GM12878 (cell line): ENCODE measurements around the gene DGKB. TPM values are rescaled to one million over a fixed set of nuclear protein-coding genes. Genes with fewer than 3 reads are reported as not detected.

Source experiments
- ATAC-seq: fragments of 200-7000 bp; cut with Tn5 transposase; 3 replicates; pipeline ENCODE4 v1.9.1; 2020; ENCODE audit warnings: mild to moderate bottlenecking, moderate library complexity
- BruUV-seq: library from RNA; stranded (reverse); fragments of 400-500 nt; replicated peaks from 2 replicates; lab custom pipeline; 2021; lab: Mats Ljungman, UMichigan
- CTCF ChIA-PET: fragments of 300-600 bp; sonication (Branson Sonifier 250); formaldehyde crosslinking; extraction: SDS; loops from one replicate; lab custom pipeline; 2021; ENCODE audit warnings: inconsistent platforms; lab: Yijun Ruan, JAX
- POLR2A ChIA-PET: fragments of 350-600 bp; formaldehyde crosslinking; extraction: SDS; loops from one replicate; lab custom pipeline; 2021; ENCODE audit warnings: inconsistent platforms; lab: Charles Lee
- RAD21 ChIA-PET: fragments of 300-600 bp; sonication (Branson Sonifier 250); formaldehyde crosslinking; loops from one replicate; lab custom pipeline; 2023; ENCODE audit warnings: antibody characterized with exemption; ENCODE audit not compliant: unreplicated experiment; lab: Charles Lee
- SMC1A ChIA-PET: fragments of 300-600 bp; sonication (Branson Sonifier 250); formaldehyde crosslinking; loops from one replicate; lab custom pipeline; 2023; ENCODE audit not compliant: unreplicated experiment, uncharacterized antibody; lab: Charles Lee
- DNase-seq: peaks from one replicate; pipeline ENCODE4 v3.0.0-alpha.2; 2011; ENCODE audit warnings: low read depth, low spot score
- FAIRE-seq: peaks from 3 replicates; lab custom pipeline; 2011; peaks lifted over from hg19 to GRCh38; lab: Jason Lieb, UNC
- H2AFZ ChIP-seq: 2 replicates; pipeline ENCODE4 v1.6.0; 2011; ENCODE audit warnings: low read depth, low read length, control low read depth; ENCODE audit not compliant: control insufficient read depth
- H3K27ac ChIP-seq: 2 replicates; pipeline ENCODE4 v1.5.1; 2011; ENCODE audit warnings: control low read depth; ENCODE audit not compliant: control insufficient read depth, insufficient read depth
- H3K27me3 ChIP-seq, 2 experiments: replicated peaks in 1 of 2; 2 replicates each; pipeline versions ENCODE4 v1.6.0 to v1.6.1; 2011; ENCODE audit warnings: low read length in 1 of 2; ENCODE audit not compliant: control insufficient read depth in 2 of 2, insufficient read depth in 2 of 2
- H3K36me3 ChIP-seq, 2 experiments: 2 replicates each; pipeline ENCODE4 v1.5.1; 2011; ENCODE audit warnings: low read length in 1 of 2; ENCODE audit not compliant: control insufficient read depth in 2 of 2, insufficient read depth in 2 of 2
- H3K4me1 ChIP-seq: 2 replicates; pipeline ENCODE4 v1.6.1; 2011; ENCODE audit warnings: mild to moderate bottlenecking, low read length, moderate library complexity, mixed read lengths; ENCODE audit not compliant: control insufficient read depth, insufficient read depth
- H3K4me2 ChIP-seq: 2 replicates; pipeline ENCODE4 v1.6.0; 2011; ENCODE audit warnings: control low read depth; ENCODE audit not compliant: control insufficient read depth, insufficient read depth
- H3K4me3 ChIP-seq: fragments of 200-600 bp; sonication (generic); 2 replicates; pipeline ENCODE4 v1.5.1; 2016
- H3K79me2 ChIP-seq: 2 replicates; pipeline ENCODE4 v1.6.0; 2011; ENCODE audit warnings: low read length; ENCODE audit not compliant: control insufficient read depth, insufficient read depth
- H3K9ac ChIP-seq: 2 replicates; pipeline ENCODE4 v1.8.0; 2011; ENCODE audit warnings: low read length, control low read depth, mixed read lengths; ENCODE audit not compliant: control insufficient read depth, insufficient read depth
- H3K9me3 ChIP-seq: replicated peaks from 3 replicates; pipeline ENCODE4 v1.5.1; 2011; ENCODE audit warnings: mild to moderate bottlenecking, low read length; ENCODE audit not compliant: control insufficient read depth, insufficient read depth
- H4K20me1 ChIP-seq: 2 replicates; pipeline ENCODE4 v1.6.0; 2011; ENCODE audit not compliant: control insufficient read depth, insufficient read depth
- CHD2 ChIP-seq: IDR thresholded peaks from 2 replicates; pipeline ENCODE4 v1.6.1; 2011; ENCODE audit warnings: low read depth, low read length, improper control_type of control experiment, borderline replicate concordance
- JUND ChIP-seq: IDR thresholded peaks from 2 replicates; pipeline ENCODE4 v1.6.1; 2012; ENCODE audit warnings: low read depth, mild to moderate bottlenecking, low read length, improper control_type of control experiment, moderate library complexity
- NR2F1 ChIP-seq: fragments of 450-650 bp; conservative IDR thresholded peaks from 2 replicates; pipeline ENCODE4 v1.6.1; 2017; ENCODE audit warnings: mild to moderate bottlenecking
- WRNIP1 ChIP-seq: IDR thresholded peaks from 2 replicates; pipeline ENCODE4 v1.6.1; 2011; ENCODE audit warnings: low read depth, low read length, improper control_type of control experiment, borderline replicate concordance
- WGBS: methylation state at CpG from one replicate; pipeline ENCODE4 v1.1.6; 2016; ENCODE audit warnings: low lambda C conversion rate; ENCODE audit not compliant: insufficient replicate concordance, insufficient coverage; ENCODE audit errors: missing lambda C conversion rate; 5-methylcytosine and 5-hydroxymethylcytosine counted together
- in situ Hi-C: fragments of 300-500 bp; cut with MboI; formaldehyde crosslinking; loops from 9 replicates; pipeline ENCODE4 v1.14.3; 2018; ENCODE audit warnings: mixed read lengths
- intact Hi-C: fragments of 100-400 bp; cut with micrococcal nuclease; formaldehyde crosslinking; loops from one replicate; pipeline ENCODE4 v1.14.2; 2022; ENCODE audit not compliant: unreplicated experiment
- polyA plus RNA-seq, 11 experiments: library from polyadenylated mRNA; depleted of rRNA in 4 of 11; unstranded in 6 of 11; stranded (reverse) in 5 of 11; fragments of >200 nt; fragmentation: Nextera tagmentation in 4 of 11; fragmentation: Illumina TruSeq in 1 of 11; extraction: Ambion mirVana in 4 of 11; extraction: Trizol in 1 of 11; gene quantifications; 1 replicate in 1 of 11; 2 replicates in 10 of 11; pipeline versions ENCODE4 v1.2.1 to v1.2.3, GENCODE V29; 2011 to 2016; ENCODE audit warnings: inconsistent platforms in 2 of 11, missing spikeins in 2 of 11, low read depth in 1 of 11
- total RNA-seq, 4 experiments: library from RNA; depleted of rRNA in 3 of 4; stranded (reverse); fragments of >200 nt in 3 of 4; fragmentation: Illumina TruSeq in 1 of 4; extraction: Trizol in 1 of 4; gene quantifications; 2 replicates each; pipeline versions ENCODE4 v1.2.1 to v1.2.3, GENCODE V29; 2013 to 2021
- TF ChIP-seq, protein P1 (sequence below): fragments of 450-650 bp; formaldehyde crosslinking; IDR thresholded peaks from 2 replicates; pipeline ENCODE4 v1.4.0; 2020; ENCODE audit warnings: mild to moderate bottlenecking, moderate library complexity
- TF ChIP-seq, protein P2 (sequence below): fragments of 450-650 bp; IDR thresholded peaks from 2 replicates; pipeline ENCODE4 v1.6.1; 2017; ENCODE audit warnings: mild to moderate bottlenecking, low read depth, inconsistent platforms; ENCODE audit not compliant: poor library complexity, severe bottlenecking
- TF ChIP-seq, protein P3 (sequence below): IDR thresholded peaks from 2 replicates; pipeline ENCODE4 v1.6.1; 2011; ENCODE audit warnings: low read depth, mild to moderate bottlenecking, low read length, moderate library complexity, borderline replicate concordance; ENCODE audit errors: extremely low read depth
- TF ChIP-seq, protein P4 (sequence below): fragments of 450-650 bp; IDR thresholded peaks from 2 replicates; pipeline ENCODE4 v1.6.1; 2017; ENCODE audit warnings: antibody characterized with exemption, mild to moderate bottlenecking, moderate library complexity
- TF ChIP-seq, protein P5 (sequence below): fragments of 150-350 bp; IDR thresholded peaks from 2 replicates; pipeline ENCODE4 v1.6.1; 2014; ENCODE audit warnings: mild to moderate bottlenecking, low read depth, low read length
- TF ChIP-seq, protein P6 (sequence below): fragments of 450-650 bp; IDR thresholded peaks from 2 replicates; pipeline ENCODE4 v1.6.1; 2017; ENCODE audit warnings: mild to moderate bottlenecking

Gene DGKB
- total and polyA plus RNA-seq, 10 of the 15 experiments (the other 5 are each of a cell fraction or from before 2014, with no cell fraction given): 0.02 to 0.10 (median 0.04) TPM; not detected in 6

DNA sequence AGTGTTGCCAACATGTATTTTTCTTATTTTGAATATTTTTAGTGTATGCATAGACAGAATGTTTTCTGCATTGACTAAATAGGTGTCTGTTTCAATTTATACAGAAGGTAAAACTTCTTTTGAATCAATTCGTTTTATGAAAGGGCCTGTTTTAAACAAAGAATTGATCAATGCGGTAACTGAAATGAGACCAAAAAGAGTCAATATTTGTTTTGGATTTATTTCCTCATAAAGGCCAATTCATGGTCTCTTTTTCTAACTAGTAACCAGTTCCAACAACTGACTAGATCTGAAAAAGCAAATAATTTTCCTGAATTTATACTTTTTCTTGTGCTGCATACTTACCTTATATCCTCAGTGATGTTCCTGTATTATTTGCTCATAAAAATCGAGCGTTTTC is 320.5 kb downstream of the DGKB start:
- 15% methylated on average over 4 of the region's 4 CpGs for WGBS
- in situ Hi-C loops (no loop called here), intact Hi-C loops (no loop called here)
- no peak overlapping the region for H3K27ac ChIP-seq
- BruUV-seq: no TSS peak
- no peak overlapping the region for H3K4me3 ChIP-seq
- no peak overlapping the region for H3K9ac ChIP-seq
- H3K27me3 ChIP-seq: no peaks in the 10 kb centered on the region
- no peak overlapping the region for H2AFZ ChIP-seq
- ATAC-seq (no peak), DNase-seq (no peak), FAIRE-seq (no peak)
- no peaks in the 10 kb centered on the region for H3K9me3 ChIP-seq
- no peaks in the 10 kb centered on the region for H3K4me1 ChIP-seq
- H4K20me1 ChIP-seq: no peaks in the 10 kb centered on the region
- CTCF ChIA-PET: no interaction called here
- no peak overlapping the region for H3K4me2 ChIP-seq
- POLR2A ChIA-PET: no interaction called here
- SMC1A ChIA-PET: interaction anchor here (0.6 to 1.1 kb wide), 3 partner anchors 13 to 292 kb away, joined by 3 to 4 read pairs (median 3); no protein-coding TSS in a partner anchor
- H3K79me2 ChIP-seq: no peaks in the 10 kb centered on the region
- no peaks in the 10 kb centered on the region for H3K36me3 ChIP-seq
- RAD21 ChIA-PET: no interaction called here
- TF ChIP-seq, protein P1, sequence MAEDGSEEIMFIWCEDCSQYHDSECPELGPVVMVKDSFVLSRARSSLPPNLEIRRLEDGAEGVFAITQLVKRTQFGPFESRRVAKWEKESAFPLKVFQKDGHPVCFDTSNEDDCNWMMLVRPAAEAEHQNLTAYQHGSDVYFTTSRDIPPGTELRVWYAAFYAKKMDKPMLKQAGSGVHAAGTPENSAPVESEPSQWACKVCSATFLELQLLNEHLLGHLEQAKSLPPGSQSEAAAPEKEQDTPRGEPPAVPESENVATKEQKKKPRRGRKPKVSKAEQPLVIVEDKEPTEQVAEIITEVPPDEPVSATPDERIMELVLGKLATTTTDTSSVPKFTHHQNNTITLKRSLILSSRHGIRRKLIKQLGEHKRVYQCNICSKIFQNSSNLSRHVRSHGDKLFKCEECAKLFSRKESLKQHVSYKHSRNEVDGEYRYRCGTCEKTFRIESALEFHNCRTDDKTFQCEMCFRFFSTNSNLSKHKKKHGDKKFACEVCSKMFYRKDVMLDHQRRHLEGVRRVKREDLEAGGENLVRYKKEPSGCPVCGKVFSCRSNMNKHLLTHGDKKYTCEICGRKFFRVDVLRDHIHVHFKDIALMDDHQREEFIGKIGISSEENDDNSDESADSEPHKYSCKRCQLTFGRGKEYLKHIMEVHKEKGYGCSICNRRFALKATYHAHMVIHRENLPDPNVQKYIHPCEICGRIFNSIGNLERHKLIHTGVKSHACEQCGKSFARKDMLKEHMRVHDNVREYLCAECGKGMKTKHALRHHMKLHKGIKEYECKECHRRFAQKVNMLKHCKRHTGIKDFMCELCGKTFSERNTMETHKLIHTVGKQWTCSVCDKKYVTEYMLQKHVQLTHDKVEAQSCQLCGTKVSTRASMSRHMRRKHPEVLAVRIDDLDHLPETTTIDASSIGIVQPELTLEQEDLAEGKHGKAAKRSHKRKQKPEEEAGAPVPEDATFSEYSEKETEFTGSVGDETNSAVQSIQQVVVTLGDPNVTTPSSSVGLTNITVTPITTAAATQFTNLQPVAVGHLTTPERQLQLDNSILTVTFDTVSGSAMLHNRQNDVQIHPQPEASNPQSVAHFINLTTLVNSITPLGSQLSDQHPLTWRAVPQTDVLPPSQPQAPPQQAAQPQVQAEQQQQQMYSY: no peak
- TF ChIP-seq, protein P2, sequence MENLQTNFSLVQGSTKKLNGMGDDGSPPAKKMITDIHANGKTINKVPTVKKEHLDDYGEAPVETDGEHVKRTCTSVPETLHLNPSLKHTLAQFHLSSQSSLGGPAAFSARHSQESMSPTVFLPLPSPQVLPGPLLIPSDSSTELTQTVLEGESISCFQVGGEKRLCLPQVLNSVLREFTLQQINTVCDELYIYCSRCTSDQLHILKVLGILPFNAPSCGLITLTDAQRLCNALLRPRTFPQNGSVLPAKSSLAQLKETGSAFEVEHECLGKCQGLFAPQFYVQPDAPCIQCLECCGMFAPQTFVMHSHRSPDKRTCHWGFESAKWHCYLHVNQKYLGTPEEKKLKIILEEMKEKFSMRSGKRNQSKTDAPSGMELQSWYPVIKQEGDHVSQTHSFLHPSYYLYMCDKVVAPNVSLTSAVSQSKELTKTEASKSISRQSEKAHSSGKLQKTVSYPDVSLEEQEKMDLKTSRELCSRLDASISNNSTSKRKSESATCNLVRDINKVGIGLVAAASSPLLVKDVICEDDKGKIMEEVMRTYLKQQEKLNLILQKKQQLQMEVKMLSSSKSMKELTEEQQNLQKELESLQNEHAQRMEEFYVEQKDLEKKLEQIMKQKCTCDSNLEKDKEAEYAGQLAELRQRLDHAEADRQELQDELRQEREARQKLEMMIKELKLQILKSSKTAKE: no peak
- no peak for TF ChIP-seq CHD2
- TF ChIP-seq, protein P3, sequence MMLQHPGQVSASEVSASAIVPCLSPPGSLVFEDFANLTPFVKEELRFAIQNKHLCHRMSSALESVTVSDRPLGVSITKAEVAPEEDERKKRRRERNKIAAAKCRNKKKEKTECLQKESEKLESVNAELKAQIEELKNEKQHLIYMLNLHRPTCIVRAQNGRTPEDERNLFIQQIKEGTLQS: no peak
- TF ChIP-seq JUND: no peak
- TF ChIP-seq, protein P4, sequence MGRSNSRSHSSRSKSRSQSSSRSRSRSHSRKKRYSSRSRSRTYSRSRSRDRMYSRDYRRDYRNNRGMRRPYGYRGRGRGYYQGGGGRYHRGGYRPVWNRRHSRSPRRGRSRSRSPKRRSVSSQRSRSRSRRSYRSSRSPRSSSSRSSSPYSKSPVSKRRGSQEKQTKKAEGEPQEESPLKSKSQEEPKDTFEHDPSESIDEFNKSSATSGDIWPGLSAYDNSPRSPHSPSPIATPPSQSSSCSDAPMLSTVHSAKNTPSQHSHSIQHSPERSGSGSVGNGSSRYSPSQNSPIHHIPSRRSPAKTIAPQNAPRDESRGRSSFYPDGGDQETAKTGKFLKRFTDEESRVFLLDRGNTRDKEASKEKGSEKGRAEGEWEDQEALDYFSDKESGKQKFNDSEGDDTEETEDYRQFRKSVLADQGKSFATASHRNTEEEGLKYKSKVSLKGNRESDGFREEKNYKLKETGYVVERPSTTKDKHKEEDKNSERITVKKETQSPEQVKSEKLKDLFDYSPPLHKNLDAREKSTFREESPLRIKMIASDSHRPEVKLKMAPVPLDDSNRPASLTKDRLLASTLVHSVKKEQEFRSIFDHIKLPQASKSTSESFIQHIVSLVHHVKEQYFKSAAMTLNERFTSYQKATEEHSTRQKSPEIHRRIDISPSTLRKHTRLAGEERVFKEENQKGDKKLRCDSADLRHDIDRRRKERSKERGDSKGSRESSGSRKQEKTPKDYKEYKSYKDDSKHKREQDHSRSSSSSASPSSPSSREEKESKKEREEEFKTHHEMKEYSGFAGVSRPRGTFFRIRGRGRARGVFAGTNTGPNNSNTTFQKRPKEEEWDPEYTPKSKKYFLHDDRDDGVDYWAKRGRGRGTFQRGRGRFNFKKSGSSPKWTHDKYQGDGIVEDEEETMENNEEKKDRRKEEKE: no peak
- TF ChIP-seq NR2F1: no peak
- TF ChIP-seq, protein P5, sequence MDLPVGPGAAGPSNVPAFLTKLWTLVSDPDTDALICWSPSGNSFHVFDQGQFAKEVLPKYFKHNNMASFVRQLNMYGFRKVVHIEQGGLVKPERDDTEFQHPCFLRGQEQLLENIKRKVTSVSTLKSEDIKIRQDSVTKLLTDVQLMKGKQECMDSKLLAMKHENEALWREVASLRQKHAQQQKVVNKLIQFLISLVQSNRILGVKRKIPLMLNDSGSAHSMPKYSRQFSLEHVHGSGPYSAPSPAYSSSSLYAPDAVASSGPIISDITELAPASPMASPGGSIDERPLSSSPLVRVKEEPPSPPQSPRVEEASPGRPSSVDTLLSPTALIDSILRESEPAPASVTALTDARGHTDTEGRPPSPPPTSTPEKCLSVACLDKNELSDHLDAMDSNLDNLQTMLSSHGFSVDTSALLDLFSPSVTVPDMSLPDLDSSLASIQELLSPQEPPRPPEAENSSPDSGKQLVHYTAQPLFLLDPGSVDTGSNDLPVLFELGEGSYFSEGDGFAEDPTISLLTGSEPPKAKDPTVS: no peak
- no peak for TF ChIP-seq WRNIP1
- TF ChIP-seq, protein P6, sequence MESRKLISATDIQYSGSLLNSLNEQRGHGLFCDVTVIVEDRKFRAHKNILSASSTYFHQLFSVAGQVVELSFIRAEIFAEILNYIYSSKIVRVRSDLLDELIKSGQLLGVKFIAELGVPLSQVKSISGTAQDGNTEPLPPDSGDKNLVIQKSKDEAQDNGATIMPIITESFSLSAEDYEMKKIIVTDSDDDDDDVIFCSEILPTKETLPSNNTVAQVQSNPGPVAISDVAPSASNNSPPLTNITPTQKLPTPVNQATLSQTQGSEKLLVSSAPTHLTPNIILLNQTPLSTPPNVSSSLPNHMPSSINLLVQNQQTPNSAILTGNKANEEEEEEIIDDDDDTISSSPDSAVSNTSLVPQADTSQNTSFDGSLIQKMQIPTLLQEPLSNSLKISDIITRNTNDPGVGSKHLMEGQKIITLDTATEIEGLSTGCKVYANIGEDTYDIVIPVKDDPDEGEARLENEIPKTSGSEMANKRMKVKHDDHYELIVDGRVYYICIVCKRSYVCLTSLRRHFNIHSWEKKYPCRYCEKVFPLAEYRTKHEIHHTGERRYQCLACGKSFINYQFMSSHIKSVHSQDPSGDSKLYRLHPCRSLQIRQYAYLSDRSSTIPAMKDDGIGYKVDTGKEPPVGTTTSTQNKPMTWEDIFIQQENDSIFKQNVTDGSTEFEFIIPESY: no peak
